ENCODE measurements around the gene DYNC1I2. TPM values are rescaled to one million over a fixed set of nuclear protein-coding genes. Genes with fewer than 3 reads are reported as not detected.

DYNC1I2 gene
- polyA plus RNA-seq, 3 donors, result 30.8 to 39.1 (median 32.2) TPM

- no peaks in the 10 kb centered on the region for H3K27me3 Mint-ChIP-seq (ENCODE audit: low read depth in 3 of 3)
- Histone ChIP-seq H3K9me3 (replicated peaks in 1 of 2; ENCODE audit: control insufficient read depth in 1 of 2, insufficient read depth in 1 of 2, low read length in 2 of 2) (no peaks in the 10 kb centered on the region), H3K4me3 (replicated peaks in 1 of 3; ENCODE audit: low read depth in 2 of 3, low read length in 3 of 3) (no peak overlapping the region), H3K9ac (ENCODE audit: insufficient read depth, low read length, poor library complexity, severe bottlenecking) (no peak overlapping the region), H3K27me3 (ENCODE audit: control insufficient read depth in 2 of 2, insufficient read depth in 2 of 2, low read length in 2 of 2) (no peaks in the 10 kb centered on the region), H3K79me2 (ENCODE audit: insufficient read depth, low read length) (no peaks in the 10 kb centered on the region), H2AFZ (ENCODE audit: insufficient read depth, low read depth, low read length, poor library complexity, severe bottlenecking) (no peak overlapping the region), H3K27ac (ENCODE audit: low read depth in 1 of 2, low read length in 2 of 2) (no peak overlapping the region), H3K4me2 (replicated peaks; ENCODE audit: extremely low read depth, low read length, poor library complexity, severe bottlenecking) (no peak overlapping the region), H3K36me3 (replicated peaks in 1 of 2; ENCODE audit: control insufficient read depth in 1 of 2, insufficient read depth in 2 of 2, low read length in 2 of 2) (peaks cover 28 to 43% of the 10 kb centered on the region in 2 donors), H3K4me1 (ENCODE audit: control insufficient read depth in 1 of 2, insufficient read depth in 2 of 2, low read length in 2 of 2) (peaks cover 9 to 19% of the 10 kb centered on the region in 2 donors), H4K20me1 (ENCODE audit: insufficient read depth, low read length) (no peaks in the 10 kb centered on the region)
- WGBS (ENCODE audit: insufficient coverage), result no CpG with 5 or more reads among the region's 6 CpGs
- TF ChIP-seq CTCF (IDR thresholded peaks at IDR 0.05), result no peak
- H3K9me3 Mint-ChIP-seq, result no peaks in the 10 kb centered on the region
- no peak for DNase-seq
- H3K27ac Mint-ChIP-seq, result peak overlapping the region in 2 of 7 donors; percentile 26 to 64
- no peak overlapping the region for H3K4me3 Mint-ChIP-seq
- intact Hi-C loops (cut with micrococcal nuclease), result no loop called here
- peaks cover 26% of the 10 kb centered on the region for H3K4me1 Mint-ChIP-seq
- H3K36me3 Mint-ChIP-seq, result peaks cover 46% of the 10 kb centered on the region in 2 donors
Observed at GRCh38 chr2:171793691-171794678, 106.7 kb downstream of the DYNC1I2 start.

- Mint-ChIP-seq H3K36me3 (peaks cover 43 to 48% of the 10 kb centered on the region in 2 donors), H3K27me3 (ENCODE audit: low read depth in 3 of 3) (no peaks in the 10 kb centered on the region), H3K4me3 (no peak overlapping the region), H3K9me3 (no peaks in the 10 kb centered on the region), H3K4me1 (peaks cover 31% of the 10 kb centered on the region), H3K27ac (peak overlapping the region in 2 of 7 donors; percentile 0 to 23)
- peaks cover 10 to 23% of the 10 kb centered on the region in 2 donors for H3K4me1 ChIP-seq (ENCODE audit: control insufficient read depth in 1 of 2, insufficient read depth in 2 of 2, low read length in 2 of 2)
- H4K20me1 ChIP-seq (ENCODE audit: insufficient read depth, low read length), result no peaks in the 10 kb centered on the region
- H3K4me3 ChIP-seq (replicated peaks in 1 of 3; ENCODE audit: low read depth in 2 of 3, low read length in 3 of 3), result no peak overlapping the region
- H3K27ac ChIP-seq (ENCODE audit: low read depth in 1 of 2, low read length in 2 of 2), result no peak overlapping the region
- TF ChIP-seq CTCF (IDR thresholded peaks at IDR 0.05), result no peak
- H3K27me3 ChIP-seq (ENCODE audit: control insufficient read depth in 2 of 2, insufficient read depth in 2 of 2, low read length in 2 of 2), result no peaks in the 10 kb centered on the region
- no peak overlapping the region for H3K9ac ChIP-seq (ENCODE audit: insufficient read depth, low read length, poor library complexity, severe bottlenecking)
- WGBS (ENCODE audit: insufficient coverage), result 79% methylated on average over 2 of the region's 4 CpGs
- no peak for DNase-seq
- H3K79me2 ChIP-seq (ENCODE audit: insufficient read depth, low read length), result no peaks in the 10 kb centered on the region
- peaks cover 31 to 47% of the 10 kb centered on the region in 2 donors for H3K36me3 ChIP-seq (replicated peaks in 1 of 2; ENCODE audit: control insufficient read depth in 1 of 2, insufficient read depth in 2 of 2, low read length in 2 of 2)
- intact Hi-C loops (cut with micrococcal nuclease), result no loop called here
- H3K4me2 ChIP-seq (replicated peaks; ENCODE audit: extremely low read depth, low read length, poor library complexity, severe bottlenecking), result no peak overlapping the region
- no peaks in the 10 kb centered on the region for H3K9me3 ChIP-seq (replicated peaks in 1 of 2; ENCODE audit: control insufficient read depth in 1 of 2, insufficient read depth in 1 of 2, low read length in 2 of 2)
- no peak overlapping the region for H2AFZ ChIP-seq (ENCODE audit: insufficient read depth, low read depth, low read length, poor library complexity, severe bottlenecking)
Observed at GRCh38 chr2:171794918-171795317, 107.6 kb downstream of the DYNC1I2 start.

Other genes with a start within 250 kb of the DYNC1I2 start
- gene CYBRD1, start 165.0 kb upstream of the DYNC1I2 start, polyA plus RNA-seq, result 10 to 100 TPM; 21.7 to 61.0 (median 47.3) TPM
- gene SLC25A12, start 206.8 kb downstream of the DYNC1I2 start, polyA plus RNA-seq, result 1 to 10 TPM; 6.5 to 8.8 (median 7.0) TPM
- 10 to 100 TPM; 16.9 to 63.3 (median 62.8) TPM for gene HAT1, start 235.0 kb downstream of the DYNC1I2 start, polyA plus RNA-seq

All from CD14-positive monocyte (primary cell).